M059J (cell line): ENCODE measurements around the gene PDE4B. TPM values are rescaled to one million over a fixed set of nuclear protein-coding genes. Genes with fewer than 3 reads are reported as not detected.

Experiments
- DNase-seq: peaks from one replicate; pipeline ENCODE4 v3.0.0-alpha.2; 2012; ENCODE audit warnings: low read depth
- total RNA-seq: library from RNA; depleted of rRNA; stranded (reverse); fragments of >200 nt; shearing (Covaris generic); gene quantifications from 2 replicates; pipeline ENCODE4 v1.2.3, GENCODE V29; 2014

PDE4B gene
- total RNA-seq, 1 experiment from 2014 or later: 5.8 TPM

DNA sequence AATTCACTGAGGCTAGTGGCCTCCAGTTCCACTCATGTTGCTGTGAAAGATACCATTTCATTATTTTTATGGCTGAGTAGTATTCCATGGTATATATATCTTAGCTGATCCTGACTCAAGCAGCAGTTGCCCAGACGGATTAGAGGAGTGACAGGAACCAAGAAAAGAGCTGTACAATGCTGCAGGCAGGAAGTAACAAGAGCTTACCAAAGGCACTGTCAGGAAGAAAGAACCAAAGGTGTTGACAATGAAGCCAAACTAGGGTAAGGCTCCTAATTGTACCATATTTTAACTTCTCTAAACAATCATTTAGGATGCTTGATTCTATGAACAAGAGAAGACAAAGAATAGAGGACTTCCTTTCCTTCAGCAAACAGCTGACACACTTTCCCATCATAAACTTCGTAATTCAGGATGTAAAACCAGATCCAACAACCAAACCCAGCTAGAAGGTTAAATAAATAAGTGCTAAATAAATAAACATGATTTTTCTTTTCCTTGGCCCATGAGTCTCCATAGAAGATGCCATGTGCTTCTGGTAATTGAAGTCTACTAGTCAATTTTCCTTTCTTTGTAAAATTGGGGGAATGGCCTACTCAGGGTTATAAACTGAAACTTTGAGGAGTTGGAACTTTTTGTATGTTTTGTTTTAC is 493.0 kb downstream of the PDE4B start:
- no peak for DNase-seq

- DNase-seq: no peak
These were observed 493.6 kb downstream of the PDE4B start for GRCh38 chr1:66286307-66286706.

DNA sequence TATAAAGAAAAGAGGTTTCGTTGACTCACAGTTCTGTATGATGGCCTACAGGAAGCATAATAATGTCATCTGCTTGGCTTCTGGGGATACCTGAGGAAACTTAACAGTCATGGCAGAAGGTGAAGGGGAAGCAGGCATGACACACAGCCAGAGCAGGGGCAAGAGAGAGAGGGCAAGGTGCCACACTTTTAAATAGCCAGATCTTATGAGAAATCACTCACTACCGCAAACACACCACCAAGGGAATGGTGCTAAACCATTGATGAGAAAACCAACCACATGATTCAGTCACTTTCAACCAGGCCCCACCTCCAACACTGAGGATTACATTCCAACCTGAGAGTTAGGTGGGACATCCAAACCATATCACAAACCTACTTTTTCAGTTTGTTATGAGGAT is 495.4 kb downstream of the PDE4B start:
- DNase-seq: no peak

GRCh38 chr1:66290761-66291530 is 498.3 kb downstream of the PDE4B start:
- no peak for DNase-seq

GRCh38 chr1:66291531-66291864 is 498.8 kb downstream of the PDE4B start:
- peak; percentile 56 for DNase-seq

DNA sequence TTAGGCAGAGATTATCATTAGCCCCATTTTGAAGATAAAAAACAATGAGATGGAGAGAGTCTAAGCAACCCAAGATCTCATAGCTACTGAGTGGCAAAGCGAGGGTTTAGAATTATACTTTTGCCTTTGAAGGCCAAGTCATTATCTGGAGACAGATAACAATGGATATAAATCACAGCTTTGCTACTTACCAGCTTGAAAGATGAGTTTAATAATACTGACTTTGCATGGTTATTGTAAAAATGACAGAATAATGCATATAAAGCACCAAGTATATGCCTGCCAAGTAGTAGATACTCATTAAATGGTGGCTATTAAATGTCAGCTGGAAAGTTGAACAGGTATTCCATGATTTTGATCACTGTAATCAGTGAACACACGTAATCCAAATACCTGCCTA is 499.6 kb downstream of the PDE4B start:
- DNase-seq: no peak

GRCh38 chr1:66292944-66293343 is 500.2 kb downstream of the PDE4B start:
- peak; percentile 65 for DNase-seq

DNA sequence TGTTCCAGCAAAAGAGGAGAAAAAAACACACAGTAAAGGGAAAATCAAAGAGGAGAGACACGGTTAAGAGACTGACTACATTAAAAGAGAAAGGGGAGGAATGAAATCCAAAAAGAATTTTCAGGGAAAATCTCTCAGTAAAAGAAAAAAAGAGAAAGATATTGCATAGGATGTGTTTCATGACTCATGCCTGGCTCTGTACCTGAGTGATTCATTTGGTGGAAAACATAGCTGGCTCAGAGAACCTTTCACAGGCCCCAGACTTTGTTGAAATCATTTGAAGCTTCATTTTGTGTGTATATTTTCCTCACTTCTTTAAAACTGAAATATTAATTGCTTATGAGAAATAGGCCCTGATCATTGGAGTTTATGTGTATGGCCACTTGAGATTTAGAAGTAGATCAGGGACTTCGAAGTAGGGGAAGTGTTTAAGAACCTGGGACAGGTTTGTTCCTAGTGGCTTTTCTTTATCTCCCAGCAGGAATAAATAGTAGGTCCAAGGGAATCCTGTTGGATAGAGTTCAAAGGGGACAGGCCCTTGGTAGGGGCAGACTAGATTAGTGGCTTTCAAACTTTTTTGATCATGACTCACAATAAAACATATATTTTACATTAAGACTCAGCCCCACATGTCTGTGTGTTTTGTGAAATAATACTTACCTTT is 502.1 kb downstream of the PDE4B start:
- DNase-seq: peak; percentile 73

- DNase-seq: no peak
These were observed 503.1 kb downstream of the PDE4B start for GRCh38 chr1:66295803-66296202.

DNA sequence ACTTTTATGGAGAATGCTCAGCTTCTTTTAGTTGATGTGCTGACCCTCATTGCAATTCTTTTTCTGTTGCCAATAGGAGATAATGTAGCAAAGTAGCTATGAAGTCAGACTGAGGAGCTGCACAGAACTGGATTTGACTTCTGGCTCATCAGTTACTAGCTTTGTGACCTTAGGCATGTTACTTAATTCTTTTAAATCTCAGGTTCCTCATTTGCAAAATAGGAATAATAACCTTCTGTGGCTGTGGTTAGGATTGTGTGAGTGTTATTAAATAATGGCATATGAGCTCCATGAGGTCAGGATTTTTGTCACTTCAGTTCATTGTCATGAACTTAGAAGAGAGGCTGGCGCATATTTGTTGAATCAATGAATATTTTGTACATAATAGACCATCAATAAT is 503.7 kb downstream of the PDE4B start:
- DNase-seq: no peak

GRCh38 chr1:66296951-66297350 is 504.3 kb downstream of the PDE4B start:
- DNase-seq: no peak

GRCh38 chr1:66298464-66298863 is 505.8 kb downstream of the PDE4B start:
- DNase-seq: peak; percentile 34

DNA sequence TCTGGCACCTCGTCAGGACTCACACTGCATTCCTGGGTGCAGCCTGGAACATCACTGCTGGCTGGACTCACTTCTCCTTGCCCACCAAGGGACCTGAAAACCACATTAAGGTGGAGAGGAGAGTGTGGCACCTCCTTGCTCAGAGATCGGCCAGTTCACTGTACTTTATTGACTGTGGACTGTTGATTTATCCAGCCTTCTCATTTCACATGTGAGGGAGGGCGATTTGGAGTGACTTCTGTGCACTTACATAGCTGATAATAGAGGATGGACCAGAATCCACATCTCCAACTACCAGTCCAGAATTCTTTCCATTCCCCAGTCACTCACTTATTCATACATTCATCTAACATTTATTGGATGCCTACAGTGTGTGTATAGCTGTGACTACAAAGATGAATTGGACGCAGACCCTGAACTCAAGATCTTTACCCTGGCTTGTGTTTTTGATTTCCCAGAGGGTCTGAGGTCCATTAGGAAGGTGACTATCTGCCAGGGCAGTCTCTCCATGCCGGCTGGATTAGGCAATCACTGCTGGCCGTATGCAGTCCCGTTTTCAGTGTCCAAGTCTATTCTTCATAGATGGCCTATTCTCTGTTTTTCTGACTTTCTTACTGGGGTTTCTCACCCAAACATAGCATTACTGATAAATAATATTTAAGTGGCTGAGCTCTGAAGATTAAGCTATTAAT is 507.7 kb downstream of the PDE4B start:
- no peak for DNase-seq

DNA sequence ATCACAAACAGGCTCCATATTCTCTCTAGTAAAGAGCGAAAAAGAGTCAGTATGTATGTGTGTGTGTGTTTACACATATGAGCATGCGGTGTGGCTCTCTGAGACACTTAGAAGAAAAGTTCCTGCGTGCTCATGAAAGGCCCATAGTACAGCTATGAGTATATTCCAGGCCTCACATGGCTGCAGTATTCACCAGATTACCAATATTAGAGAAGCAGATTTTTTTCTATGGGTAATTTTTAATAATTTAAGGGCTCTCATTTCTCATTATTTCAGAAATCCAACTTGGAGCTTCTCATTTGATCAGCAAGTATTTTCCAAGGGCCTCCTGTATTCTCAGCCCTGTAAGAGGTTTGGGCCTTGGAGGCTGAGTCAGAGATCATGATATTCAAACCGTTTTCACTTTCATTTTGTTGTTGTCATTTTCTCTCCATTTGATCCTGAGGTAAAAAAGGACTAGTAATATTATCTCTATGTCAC is 508.3 kb downstream of the PDE4B start:
- peak; percentile 76 for DNase-seq

- DNase-seq: no peak
These were observed 509.6 kb downstream of the PDE4B start for GRCh38 chr1:66302184-66302742.

- peak; percentile 77 for DNase-seq
These were observed 510.1 kb downstream of the PDE4B start for GRCh38 chr1:66302815-66303214.

DNA sequence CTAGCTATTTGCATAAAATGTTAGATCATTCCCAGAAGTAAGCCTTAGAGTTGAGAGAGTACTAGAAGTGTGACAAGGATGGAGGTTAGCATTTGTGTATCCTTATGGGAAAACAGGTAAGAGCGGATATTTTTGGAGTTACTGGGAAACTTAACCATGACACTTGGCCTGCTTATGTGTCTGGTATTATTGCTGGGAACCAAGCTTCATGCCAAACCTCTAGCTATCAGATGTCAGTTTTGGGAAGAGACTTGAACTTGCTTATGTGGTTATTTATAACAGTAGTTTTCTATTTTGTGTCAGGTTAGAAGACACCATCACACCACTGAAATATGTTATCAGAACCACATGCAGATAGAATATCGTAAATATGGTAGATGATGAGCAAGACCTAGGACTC is 511.0 kb downstream of the PDE4B start:
- DNase-seq: no peak

GRCh38 chr1:66304128-66304527 is 511.4 kb downstream of the PDE4B start:
- DNase-seq: no peak

GRCh38 chr1:66305927-66306326 is 513.2 kb downstream of the PDE4B start:
- DNase-seq: no peak

DNA sequence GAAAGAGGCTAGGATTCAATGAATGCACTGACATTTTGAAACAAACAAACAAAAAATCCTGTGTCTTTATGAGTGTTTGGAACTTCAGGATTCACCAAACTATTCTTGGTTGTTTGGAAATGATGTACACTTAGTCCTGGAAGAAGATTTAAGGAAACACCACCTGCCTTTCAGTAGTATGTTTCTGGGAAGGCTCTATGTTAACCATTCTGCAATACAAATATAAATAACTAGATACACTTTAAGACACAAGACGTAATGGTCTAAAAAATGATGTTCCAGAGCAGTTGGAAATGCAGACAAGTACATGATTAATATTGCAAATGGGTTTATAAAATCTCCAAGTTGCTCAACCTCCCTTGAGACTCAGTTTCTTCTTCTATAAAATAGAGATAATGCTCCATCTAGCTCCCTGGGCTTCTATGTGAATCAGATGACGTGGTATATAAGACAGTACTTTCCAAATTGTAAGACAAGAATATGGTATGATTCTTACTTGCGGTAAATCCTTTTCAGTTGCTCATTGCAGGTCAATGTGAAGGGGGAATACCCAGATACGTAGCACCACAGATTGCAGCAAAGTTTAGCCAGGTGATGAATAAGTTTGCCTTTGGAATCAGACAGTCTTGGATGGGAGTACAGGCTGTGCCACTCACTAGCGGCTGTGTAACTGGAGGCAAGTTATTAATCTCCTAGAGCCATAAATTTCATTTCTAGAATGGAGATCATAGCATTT is 516.5 kb downstream of the PDE4B start:
- no peak for DNase-seq

GRCh38 chr1:66311092-66311491 is 518.4 kb downstream of the PDE4B start:
- no peak for DNase-seq
